ENCODE data around the gene C16orf90. TPM values are rescaled to one million over a fixed set of nuclear protein-coding genes. Genes with fewer than 3 reads are reported as not detected.

Gene C16orf90
- total RNA-seq, 1 donor from 2014 or later = not detected

GRCh38 chr16:3458278-3458851, 36.9 kb downstream of the C16orf90 start:
- DNase-seq (ENCODE audit: extremely low spot score, unreplicated experiment) = no peak
- H3K9me3 Mint-ChIP-seq = no peaks in the 10 kb centered on the region
- H3K4me3 Mint-ChIP-seq = peak overlapping the region; percentile 81
- peaks cover 4% of the 10 kb centered on the region for H3K36me3 Mint-ChIP-seq
- H3K4me1 Mint-ChIP-seq (ENCODE audit: unreplicated experiment) = peaks cover 38% of the 10 kb centered on the region
- H3K27me3 Mint-ChIP-seq = no peaks in the 10 kb centered on the region
- TF ChIP-seq, protein P1, sequence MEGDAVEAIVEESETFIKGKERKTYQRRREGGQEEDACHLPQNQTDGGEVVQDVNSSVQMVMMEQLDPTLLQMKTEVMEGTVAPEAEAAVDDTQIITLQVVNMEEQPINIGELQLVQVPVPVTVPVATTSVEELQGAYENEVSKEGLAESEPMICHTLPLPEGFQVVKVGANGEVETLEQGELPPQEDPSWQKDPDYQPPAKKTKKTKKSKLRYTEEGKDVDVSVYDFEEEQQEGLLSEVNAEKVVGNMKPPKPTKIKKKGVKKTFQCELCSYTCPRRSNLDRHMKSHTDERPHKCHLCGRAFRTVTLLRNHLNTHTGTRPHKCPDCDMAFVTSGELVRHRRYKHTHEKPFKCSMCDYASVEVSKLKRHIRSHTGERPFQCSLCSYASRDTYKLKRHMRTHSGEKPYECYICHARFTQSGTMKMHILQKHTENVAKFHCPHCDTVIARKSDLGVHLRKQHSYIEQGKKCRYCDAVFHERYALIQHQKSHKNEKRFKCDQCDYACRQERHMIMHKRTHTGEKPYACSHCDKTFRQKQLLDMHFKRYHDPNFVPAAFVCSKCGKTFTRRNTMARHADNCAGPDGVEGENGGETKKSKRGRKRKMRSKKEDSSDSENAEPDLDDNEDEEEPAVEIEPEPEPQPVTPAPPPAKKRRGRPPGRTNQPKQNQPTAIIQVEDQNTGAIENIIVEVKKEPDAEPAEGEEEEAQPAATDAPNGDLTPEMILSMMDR (conservative IDR thresholded peaks at IDR 0.05) = no peak
- H3K27ac Mint-ChIP-seq = peak overlapping the region; percentile 64

GRCh38 chr16:3457434-3458252, 37.6 kb downstream of the C16orf90 start:
- peaks cover 38% of the 10 kb centered on the region for H3K4me1 Mint-ChIP-seq (ENCODE audit: unreplicated experiment)
- H3K27me3 Mint-ChIP-seq = no peaks in the 10 kb centered on the region
- no peaks in the 10 kb centered on the region for H3K9me3 Mint-ChIP-seq
- TF ChIP-seq, protein P1 (conservative IDR thresholded peaks at IDR 0.05) = peak; percentile 71
- peak overlapping the region; percentile 82 for H3K27ac Mint-ChIP-seq
- H3K4me3 Mint-ChIP-seq = peak overlapping the region; percentile 79
- peaks cover 4% of the 10 kb centered on the region for H3K36me3 Mint-ChIP-seq
- DNase-seq (ENCODE audit: extremely low spot score, unreplicated experiment) = peak; percentile 96

DNA sequence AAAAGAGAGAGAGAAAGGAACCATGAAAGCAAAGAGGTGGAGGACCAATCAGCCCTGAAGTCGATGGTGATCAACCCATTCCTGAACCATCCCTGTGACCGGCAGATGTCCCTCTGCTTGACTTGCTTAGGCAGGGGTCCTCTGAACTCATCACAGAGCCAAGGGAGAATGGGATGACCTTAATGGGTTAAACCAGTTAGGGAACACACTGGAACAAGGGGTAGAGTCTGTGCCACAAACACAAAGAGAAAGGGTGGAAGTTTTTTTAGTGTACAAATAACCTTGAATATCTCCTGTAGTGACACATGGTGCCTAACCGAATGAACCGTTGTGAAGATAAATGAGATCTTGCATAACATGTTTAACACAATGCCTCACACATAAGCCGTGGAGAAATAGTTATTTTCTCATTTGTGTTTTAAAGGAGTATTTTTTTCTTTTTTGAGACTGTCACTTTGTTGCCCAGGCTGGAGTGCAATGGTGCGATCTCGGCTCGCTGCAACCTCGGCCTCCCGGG, 40.6 kb downstream of the C16orf90 start:
- Mint-ChIP-seq H3K9me3 (no peaks in the 10 kb centered on the region), H3K4me3 (peak overlapping the region; percentile 18), H3K27me3 (no peaks in the 10 kb centered on the region), H3K36me3 (no peaks in the 10 kb centered on the region), H3K4me1 (ENCODE audit: unreplicated experiment) (peaks cover 16% of the 10 kb centered on the region), H3K27ac (no peak overlapping the region)
- TF ChIP-seq, protein P1 (conservative IDR thresholded peaks at IDR 0.05) = no peak
- no peak for DNase-seq (ENCODE audit: extremely low spot score, unreplicated experiment)

DNA sequence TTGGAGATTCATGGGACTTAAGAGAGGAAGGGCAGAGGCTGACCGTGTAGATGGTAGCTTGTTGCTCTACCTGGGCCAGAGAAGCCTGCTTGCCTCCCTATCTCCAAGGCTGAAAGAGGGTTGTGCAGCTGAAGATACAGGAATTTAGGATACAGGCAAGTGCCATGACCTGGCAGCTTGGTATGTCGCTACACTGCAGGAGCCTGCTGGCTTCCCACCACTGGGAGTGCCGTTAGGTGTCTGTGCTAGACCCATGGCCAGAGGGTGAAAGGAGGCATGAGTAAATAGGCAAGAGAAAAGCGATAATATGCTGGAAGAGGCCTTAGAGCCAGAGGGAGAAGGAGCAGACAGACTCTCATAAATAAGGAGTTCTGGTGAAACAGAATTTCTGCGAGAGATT, 41.2 kb downstream of the C16orf90 start:
- no peaks in the 10 kb centered on the region for H3K36me3 Mint-ChIP-seq
- H3K4me3 Mint-ChIP-seq = peak overlapping the region; percentile 4
- H3K27ac Mint-ChIP-seq = no peak overlapping the region

DNA sequence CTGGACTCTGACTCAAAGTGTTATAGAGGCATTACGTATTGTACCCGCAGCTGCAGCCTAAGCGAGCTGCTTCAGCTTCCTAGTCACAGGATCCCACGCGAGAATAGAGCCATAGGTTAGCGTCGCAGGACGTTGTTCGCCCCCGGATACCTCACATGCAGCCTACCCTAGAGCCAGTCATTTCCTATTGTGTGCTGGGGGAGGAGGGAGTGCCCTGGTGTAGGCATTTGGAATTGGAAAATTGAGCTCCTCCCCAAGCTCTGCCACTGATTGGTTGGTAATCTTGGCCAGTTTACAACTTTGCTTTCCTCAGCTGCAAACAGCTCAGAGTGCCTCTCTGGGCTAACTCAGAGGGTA, 51.3 kb downstream of the C16orf90 start:
- no peaks in the 10 kb centered on the region for H3K27me3 Mint-ChIP-seq
- peaks cover 30% of the 10 kb centered on the region for H3K36me3 Mint-ChIP-seq
- no peaks in the 10 kb centered on the region for H3K4me1 Mint-ChIP-seq (ENCODE audit: unreplicated experiment)
- H3K27ac Mint-ChIP-seq = peak overlapping the region; percentile 93
- TF ChIP-seq, protein P1 (conservative IDR thresholded peaks at IDR 0.05) = no peak
- peaks cover 5% of the 10 kb centered on the region for H3K9me3 Mint-ChIP-seq
- no peak for DNase-seq (ENCODE audit: extremely low spot score, unreplicated experiment)
- peak overlapping the region; percentile 99 for H3K4me3 Mint-ChIP-seq

More for the DNA sequence above, 41.2 kb downstream of the C16orf90 start:
- TF ChIP-seq, protein P1 (conservative IDR thresholded peaks at IDR 0.05) = no peak
- Mint-ChIP-seq H3K4me1 (ENCODE audit: unreplicated experiment) (peaks cover 10% of the 10 kb centered on the region), H3K9me3 (no peaks in the 10 kb centered on the region), H3K27me3 (no peaks in the 10 kb centered on the region)
- DNase-seq (ENCODE audit: extremely low spot score, unreplicated experiment) = no peak

Small RNA genes within 50 kb of the gene (microRNA-seq; reads per million reads assigned to microRNA genes)
- gene MIR6126 = not detected

Other genes starting within 250 kb of the C16orf90 start
- gene MEFV, start 238.9 kb downstream of the C16orf90 start, total RNA-seq (ENCODE audit: low replicate concordance) = 0.19 TPM in 1 of 2 replicates, not detected in the other
- gene ZNF263, start 212.0 kb downstream of the C16orf90 start, total RNA-seq (ENCODE audit: low replicate concordance) = 27.7 and 38.6 TPM in 2 replicates
- gene TIGD7, start 190.1 kb downstream of the C16orf90 start, total RNA-seq (ENCODE audit: low replicate concordance) = 5.4 and 9.4 TPM in 2 replicates
- gene ZNF75A, start 190.0 kb downstream of the C16orf90 start, total RNA-seq (ENCODE audit: low replicate concordance) = 41.2 and 50.8 TPM in 2 replicates
- gene OR2C1, start 139.6 kb downstream of the C16orf90 start, total RNA-seq (ENCODE audit: low replicate concordance) = 0.22 TPM in 1 of 2 replicates, not detected in the other
- 12.4 and 15.0 TPM in 2 replicates for gene ZSCAN32, start 94.5 kb downstream of the C16orf90 start, total RNA-seq (ENCODE audit: low replicate concordance)
- gene ZNF174, start 94.3 kb downstream of the C16orf90 start, total RNA-seq (ENCODE audit: low replicate concordance) = 10.8 and 14.9 TPM in 2 replicates
- 1.4 and 2.2 TPM in 2 replicates for gene ZNF597, start 52.0 kb downstream of the C16orf90 start, total RNA-seq (ENCODE audit: low replicate concordance)
- gene NAA60, start 51.8 kb downstream of the C16orf90 start, total RNA-seq (ENCODE audit: low replicate concordance) = 41.1 and 51.1 TPM in 2 replicates
- gene CLUAP1, start 5.5 kb upstream of the C16orf90 start, total RNA-seq (ENCODE audit: low replicate concordance) = 20.5 and 35.9 TPM in 2 replicates
- gene NLRC3, start 81.9 kb upstream of the C16orf90 start, total RNA-seq (ENCODE audit: low replicate concordance) = 0.17 and 0.34 TPM in 2 replicates
- 7.3 and 13.3 TPM in 2 replicates for gene SLX4, start 116.1 kb upstream of the C16orf90 start, total RNA-seq (ENCODE audit: low replicate concordance)
- 35.7 and 44.8 TPM in 2 replicates for gene DNASE1, start 159.2 kb upstream of the C16orf90 start, total RNA-seq (ENCODE audit: low replicate concordance)
- gene TRAP1, start 222.0 kb upstream of the C16orf90 start, total RNA-seq (ENCODE audit: low replicate concordance) = 132 and 138 TPM in 2 replicates